GM12878 (cell line): Measurements from ENCODE around the gene PBOV1.

Source experiments
- CTCF ChIP-seq, 3 experiments: IDR thresholded peaks in 2 of 3; conservative IDR thresholded peaks in 1 of 3; 2 replicates each; pipeline ENCODE4 v1.5.1; 2011; ENCODE audit warnings: low read depth in 3 of 3, low read length in 3 of 3, mild to moderate bottlenecking in 3 of 3, control low read depth in 2 of 3, moderate library complexity in 2 of 3, inconsistent platforms in 1 of 3, mixed read lengths in 1 of 3; ENCODE audit not compliant: control insufficient read depth in 2 of 3, insufficient read depth in 1 of 3; ENCODE audit errors: extremely low read depth in 1 of 3
- EED ChIP-seq: sonication (generic); IDR thresholded peaks from 2 replicates; pipeline ENCODE4 v1.6.1; 2016; ENCODE audit warnings: antibody characterized with exemption, low read depth
- IRF5 ChIP-seq: fragments of 450-650 bp; IDR thresholded peaks from 2 replicates; pipeline ENCODE4 v1.6.1; 2017; ENCODE audit warnings: borderline replicate concordance
- RB1 ChIP-seq: fragments of 450-650 bp; formaldehyde crosslinking; IDR thresholded peaks from 2 replicates; pipeline ENCODE4 v1.6.1; 2017; ENCODE audit warnings: mild to moderate bottlenecking, borderline replicate concordance
- SIX5 ChIP-seq: IDR thresholded peaks from 2 replicates; pipeline ENCODE4 v1.6.1; 2011; ENCODE audit warnings: mild to moderate bottlenecking, low read depth, low read length, moderate library complexity; ENCODE audit not compliant: severe bottlenecking
- TCF12 ChIP-seq: IDR thresholded peaks from 2 replicates; pipeline ENCODE4 v1.6.1; 2011; ENCODE audit warnings: low read depth, mild to moderate bottlenecking, low read length
- TF ChIP-seq, protein P1 (sequence below): IDR thresholded peaks from 2 replicates; pipeline ENCODE4 v1.6.1; 2011; ENCODE audit warnings: low read depth, low read length, improper control_type of control experiment, borderline replicate concordance
- TF ChIP-seq, protein P2 (sequence below): fragments of 150-350 bp; IDR thresholded peaks from 2 replicates; pipeline ENCODE4 v1.6.1; 2016; ENCODE audit warnings: low read depth, low read length

- TF ChIP-seq RB1 (no peak), IRF5 (no peak), TCF12 (no peak), CTCF (IDR thresholded peaks at IDR 0.05 in 2 of 3, conservative IDR thresholded peaks at IDR 0.05 in 1 of 3; ENCODE audit: control insufficient read depth in 2 of 3, extremely low read depth in 1 of 3, insufficient read depth in 1 of 3, low read depth in 3 of 3, low read length in 3 of 3) (no peak), SIX5 (no peak), EED (no peak)
- TF ChIP-seq, protein P1, sequence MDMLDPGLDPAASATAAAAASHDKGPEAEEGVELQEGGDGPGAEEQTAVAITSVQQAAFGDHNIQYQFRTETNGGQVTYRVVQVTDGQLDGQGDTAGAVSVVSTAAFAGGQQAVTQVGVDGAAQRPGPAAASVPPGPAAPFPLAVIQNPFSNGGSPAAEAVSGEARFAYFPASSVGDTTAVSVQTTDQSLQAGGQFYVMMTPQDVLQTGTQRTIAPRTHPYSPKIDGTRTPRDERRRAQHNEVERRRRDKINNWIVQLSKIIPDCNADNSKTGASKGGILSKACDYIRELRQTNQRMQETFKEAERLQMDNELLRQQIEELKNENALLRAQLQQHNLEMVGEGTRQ = no peak
- TF ChIP-seq, protein P2, sequence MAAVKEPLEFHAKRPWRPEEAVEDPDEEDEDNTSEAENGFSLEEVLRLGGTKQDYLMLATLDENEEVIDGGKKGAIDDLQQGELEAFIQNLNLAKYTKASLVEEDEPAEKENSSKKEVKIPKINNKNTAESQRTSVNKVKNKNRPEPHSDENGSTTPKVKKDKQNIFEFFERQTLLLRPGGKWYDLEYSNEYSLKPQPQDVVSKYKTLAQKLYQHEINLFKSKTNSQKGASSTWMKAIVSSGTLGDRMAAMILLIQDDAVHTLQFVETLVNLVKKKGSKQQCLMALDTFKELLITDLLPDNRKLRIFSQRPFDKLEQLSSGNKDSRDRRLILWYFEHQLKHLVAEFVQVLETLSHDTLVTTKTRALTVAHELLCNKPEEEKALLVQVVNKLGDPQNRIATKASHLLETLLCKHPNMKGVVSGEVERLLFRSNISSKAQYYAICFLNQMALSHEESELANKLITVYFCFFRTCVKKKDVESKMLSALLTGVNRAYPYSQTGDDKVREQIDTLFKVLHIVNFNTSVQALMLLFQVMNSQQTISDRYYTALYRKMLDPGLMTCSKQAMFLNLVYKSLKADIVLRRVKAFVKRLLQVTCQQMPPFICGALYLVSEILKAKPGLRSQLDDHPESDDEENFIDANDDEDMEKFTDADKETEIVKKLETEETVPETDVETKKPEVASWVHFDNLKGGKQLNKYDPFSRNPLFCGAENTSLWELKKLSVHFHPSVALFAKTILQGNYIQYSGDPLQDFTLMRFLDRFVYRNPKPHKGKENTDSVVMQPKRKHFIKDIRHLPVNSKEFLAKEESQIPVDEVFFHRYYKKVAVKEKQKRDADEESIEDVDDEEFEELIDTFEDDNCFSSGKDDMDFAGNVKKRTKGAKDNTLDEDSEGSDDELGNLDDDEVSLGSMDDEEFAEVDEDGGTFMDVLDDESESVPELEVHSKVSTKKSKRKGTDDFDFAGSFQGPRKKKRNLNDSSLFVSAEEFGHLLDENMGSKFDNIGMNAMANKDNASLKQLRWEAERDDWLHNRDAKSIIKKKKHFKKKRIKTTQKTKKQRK = no peak
Measured at GRCh38 chr6:138263963-138264362, 45.7 kb upstream of the PBOV1 start.
